ENCODE data around the gene BMP4. TPM values are rescaled to one million over a fixed set of nuclear protein-coding genes. Genes with fewer than 3 reads are reported as not detected.

Gene BMP4
- total and polyA plus RNA-seq, 2 of the 13 experiments (the other 11 are each of a cell fraction or from before 2014, with no cell fraction given) = 56.4 to 169 TPM

DNA sequence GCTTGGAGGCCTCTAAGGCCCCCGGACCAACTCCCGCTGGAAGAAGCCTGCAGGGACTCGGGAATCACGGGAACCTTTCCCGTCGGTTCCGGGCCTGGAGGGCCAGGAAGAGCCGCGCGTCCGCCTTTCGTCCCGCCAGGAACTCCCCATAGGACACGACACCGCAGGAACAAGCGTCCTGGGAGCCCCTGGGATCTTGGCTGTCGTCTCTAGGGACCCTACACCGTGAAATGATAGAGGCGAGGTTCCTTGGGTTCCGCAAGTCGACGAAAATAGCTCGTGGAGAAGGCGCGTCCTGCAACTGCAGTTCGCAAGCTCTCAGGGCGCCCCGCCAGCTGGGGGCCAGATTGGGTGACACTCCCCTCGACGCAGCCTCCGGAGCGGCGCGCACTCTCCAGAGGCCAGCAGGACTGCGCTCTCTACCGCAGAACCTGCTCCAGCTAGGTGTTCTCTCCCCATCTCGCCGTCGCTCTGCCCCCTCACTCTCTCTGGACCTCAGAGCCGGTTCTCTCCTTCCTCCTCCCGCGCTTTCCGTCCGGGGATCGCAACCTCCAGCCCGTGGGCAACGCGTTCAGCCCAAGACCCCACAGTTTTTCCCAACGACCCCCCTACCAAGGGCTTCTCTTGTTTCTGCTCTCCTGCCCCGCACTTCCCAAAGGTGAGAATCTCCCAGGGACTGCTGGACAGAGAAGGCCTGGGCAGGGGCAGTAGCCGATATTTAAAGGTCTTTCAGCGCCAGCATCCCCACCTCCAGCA lies 776 bp downstream of the BMP4 start (continued):
- TF ChIP-seq ZNF747 (CRISPR knock-in tag; IDR thresholded peaks at IDR 0.05; ENCODE audit: borderline replicate concordance) (0 out of 2 replicates have a peak, but pooled peaks have one; percentile 18), ZNF101 (CRISPR knock-in tag; IDR thresholded peaks at IDR 0.05; ENCODE audit: borderline replicate concordance, low read depth) (no peak), ZSCAN9 (CRISPR knock-in tag; IDR thresholded peaks at IDR 0.05; ENCODE audit: borderline replicate concordance) (no peak), NR1H2 (CRISPR knock-in tag; IDR thresholded peaks at IDR 0.05; ENCODE audit: borderline replicate concordance, low read depth) (no peak), ZNF746 (CRISPR knock-in tag; IDR thresholded peaks at IDR 0.05) (0 out of 2 replicates have a peak, but pooled peaks have one; percentile 47), BRD4 (CRISPR knock-in tag; IDR thresholded peaks at IDR 0.05) (peak; percentile 80; the same call in 1 of the 2 replicates), ZNF20 (CRISPR knock-in tag; IDR thresholded peaks at IDR 0.05) (no peak), PLRG1 (conservative IDR thresholded peaks at IDR 0.05) (no peak), BRCA1 (CRISPR knock-in tag; IDR thresholded peaks at IDR 0.05) (no peak), HNRNPH1 (optimal IDR thresholded peaks at IDR 0.05; ENCODE audit: low read depth, low read length) (no peak), TCF7L2 (IDR thresholded peaks at IDR 0.05; ENCODE audit: low read depth, low read length) (no peak), TARDBP (CRISPR knock-in tag; IDR thresholded peaks at IDR 0.05) (no peak), ISX (CRISPR knock-in tag; conservative IDR thresholded peaks at IDR 0.05) (no peak), ZNF333 (CRISPR knock-in tag; IDR thresholded peaks at IDR 0.05; ENCODE audit: borderline replicate concordance) (0 out of 2 replicates have a peak, but pooled peaks have one; percentile 67), ZNF263 (CRISPR knock-in tag; IDR thresholded peaks at IDR 0.05) (peak; percentile 50; the same call in 1 of the 2 replicates), SRSF1 (optimal IDR thresholded peaks at IDR 0.05; ENCODE audit: low read depth, low read length) (no peak), FOXC1 (CRISPR knock-in tag; IDR thresholded peaks at IDR 0.05; ENCODE audit: borderline replicate concordance) (no peak), ZFX (CRISPR knock-in tag; IDR thresholded peaks at IDR 0.05; ENCODE audit: low read depth) (no peak; the same call in none of the 2 replicates), ZNF619 (CRISPR knock-in tag; IDR thresholded peaks at IDR 0.05) (no peak), NR2F2 (IDR thresholded peaks at IDR 0.05; ENCODE audit: borderline replicate concordance, low read depth) (no peak), ZFY (CRISPR knock-in tag; IDR thresholded peaks at IDR 0.05) (peak; percentile 25; the same call in 1 of the 2 replicates), SIN3A (IDR thresholded peaks at IDR 0.05; ENCODE audit: borderline replicate concordance, low read depth, low read length) (peak; percentile 47; the same call in 1 of the 2 replicates), ZNF790 (CRISPR knock-in tag; IDR thresholded peaks at IDR 0.05; ENCODE audit: borderline replicate concordance) (0 out of 2 replicates have a peak, but pooled peaks have one; percentile 7), ZNF274 (CRISPR knock-in tag; IDR thresholded peaks at IDR 0.05) (0 out of 2 replicates have a peak, but pooled peaks have one; percentile 33), NONO (IDR thresholded peaks at IDR 0.05) (no peak), NONO (CRISPR knock-in tag; conservative IDR thresholded peaks at IDR 0.05) (no peak)
- TF ChIP-seq, protein P1, sequence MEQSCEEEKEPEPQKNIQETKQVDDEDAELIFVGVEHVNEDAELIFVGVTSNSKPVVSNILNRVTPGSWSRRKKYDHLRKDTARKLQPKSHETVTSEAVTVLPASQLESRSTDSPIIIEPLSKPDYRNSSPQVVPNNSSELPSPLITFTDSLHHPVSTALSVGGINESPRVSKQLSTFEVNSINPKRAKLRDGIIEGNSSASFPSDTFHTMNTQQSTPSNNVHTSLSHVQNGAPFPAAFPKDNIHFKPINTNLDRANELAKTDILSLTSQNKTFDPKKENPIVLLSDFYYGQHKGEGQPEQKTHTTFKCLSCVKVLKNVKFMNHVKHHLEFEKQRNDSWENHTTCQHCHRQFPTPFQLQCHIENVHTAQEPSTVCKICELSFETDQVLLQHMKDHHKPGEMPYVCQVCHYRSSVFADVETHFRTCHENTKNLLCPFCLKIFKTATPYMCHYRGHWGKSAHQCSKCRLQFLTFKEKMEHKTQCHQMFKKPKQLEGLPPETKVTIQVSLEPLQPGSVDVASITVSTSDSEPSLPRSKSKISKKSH (CRISPR knock-in tag; IDR thresholded peaks at IDR 0.05; ENCODE audit: borderline replicate concordance) = 0 out of 2 replicates have a peak, but pooled peaks have one; percentile 10
- TF ChIP-seq, protein P2, sequence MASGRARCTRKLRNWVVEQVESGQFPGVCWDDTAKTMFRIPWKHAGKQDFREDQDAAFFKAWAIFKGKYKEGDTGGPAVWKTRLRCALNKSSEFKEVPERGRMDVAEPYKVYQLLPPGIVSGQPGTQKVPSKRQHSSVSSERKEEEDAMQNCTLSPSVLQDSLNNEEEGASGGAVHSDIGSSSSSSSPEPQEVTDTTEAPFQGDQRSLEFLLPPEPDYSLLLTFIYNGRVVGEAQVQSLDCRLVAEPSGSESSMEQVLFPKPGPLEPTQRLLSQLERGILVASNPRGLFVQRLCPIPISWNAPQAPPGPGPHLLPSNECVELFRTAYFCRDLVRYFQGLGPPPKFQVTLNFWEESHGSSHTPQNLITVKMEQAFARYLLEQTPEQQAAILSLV (CRISPR knock-in tag; IDR thresholded peaks at IDR 0.05; ENCODE audit: borderline replicate concordance) = 0 out of 2 replicates have a peak, but pooled peaks have one; percentile 4
- TF ChIP-seq, protein P3, sequence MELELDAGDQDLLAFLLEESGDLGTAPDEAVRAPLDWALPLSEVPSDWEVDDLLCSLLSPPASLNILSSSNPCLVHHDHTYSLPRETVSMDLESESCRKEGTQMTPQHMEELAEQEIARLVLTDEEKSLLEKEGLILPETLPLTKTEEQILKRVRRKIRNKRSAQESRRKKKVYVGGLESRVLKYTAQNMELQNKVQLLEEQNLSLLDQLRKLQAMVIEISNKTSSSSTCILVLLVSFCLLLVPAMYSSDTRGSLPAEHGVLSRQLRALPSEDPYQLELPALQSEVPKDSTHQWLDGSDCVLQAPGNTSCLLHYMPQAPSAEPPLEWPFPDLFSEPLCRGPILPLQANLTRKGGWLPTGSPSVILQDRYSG (CRISPR knock-in tag; IDR thresholded peaks at IDR 0.05) = no peak

Data from HepG2 (cell line).